Measurements from ENCODE around the gene GLDC.

The GLDC gene

GRCh38 chr9:6677803-6678202 lies 32.3 kb upstream of the GLDC start:
- Histone ChIP-seq H3K36me3 (ENCODE audit: control insufficient read depth in 2 of 2, insufficient read depth in 2 of 2, low read length in 2 of 2) (no peaks in the 10 kb centered on the region), H3K9ac (ENCODE audit: low read length in 2 of 2) (no peak overlapping the region), H3K27ac (ENCODE audit: low read length) (no peak overlapping the region), H3K9me3 (ENCODE audit: control insufficient read depth in 2 of 2, low read length in 2 of 2) (no peaks in the 10 kb centered on the region), H3K4me3 (ENCODE audit: low read length in 2 of 2) (no peak overlapping the region), H3K27me3 (ENCODE audit: control insufficient read depth in 1 of 2, insufficient read depth in 2 of 2, low read length in 2 of 2) (no peaks in the 10 kb centered on the region), H3K4me1 (ENCODE audit: control insufficient read depth, insufficient read depth, low read length) (peaks cover 6% of the 10 kb centered on the region)

- no peak overlapping the region for H3K9ac ChIP-seq (ENCODE audit: low read length in 2 of 2)
- no peaks in the 10 kb centered on the region for H3K27me3 ChIP-seq (ENCODE audit: control insufficient read depth in 1 of 2, insufficient read depth in 2 of 2, low read length in 2 of 2)
- no peak overlapping the region for H3K4me3 ChIP-seq (ENCODE audit: low read length in 2 of 2)
- peaks cover 2% of the 10 kb centered on the region for H3K4me1 ChIP-seq (ENCODE audit: control insufficient read depth, insufficient read depth, low read length)
- no peaks in the 10 kb centered on the region for H3K36me3 ChIP-seq (ENCODE audit: control insufficient read depth in 2 of 2, insufficient read depth in 2 of 2, low read length in 2 of 2)
- no peak overlapping the region for H3K27ac ChIP-seq (ENCODE audit: low read length)
- no peaks in the 10 kb centered on the region for H3K9me3 ChIP-seq (ENCODE audit: control insufficient read depth in 2 of 2, low read length in 2 of 2)
Observed at GRCh38 chr9:6676254-6676921, 30.9 kb upstream of the GLDC start.

GRCh38 chr9:6675268-6675667 lies 29.7 kb upstream of the GLDC start:
- H3K9ac ChIP-seq (ENCODE audit: low read length in 2 of 2) = no peak overlapping the region
- no peak overlapping the region for H3K4me3 ChIP-seq (ENCODE audit: low read length in 2 of 2)
- H3K36me3 ChIP-seq (ENCODE audit: control insufficient read depth in 2 of 2, insufficient read depth in 2 of 2, low read length in 2 of 2) = no peaks in the 10 kb centered on the region
- H3K4me1 ChIP-seq (ENCODE audit: control insufficient read depth, insufficient read depth, low read length) = no peaks in the 10 kb centered on the region
- no peaks in the 10 kb centered on the region for H3K9me3 ChIP-seq (ENCODE audit: control insufficient read depth in 2 of 2, low read length in 2 of 2)
- H3K27ac ChIP-seq (ENCODE audit: low read length) = no peak overlapping the region
- no peaks in the 10 kb centered on the region for H3K27me3 ChIP-seq (ENCODE audit: control insufficient read depth in 1 of 2, insufficient read depth in 2 of 2, low read length in 2 of 2)

GRCh38 chr9:6673326-6674025 lies 27.9 kb upstream of the GLDC start:
- H3K9me3 ChIP-seq (ENCODE audit: control insufficient read depth in 2 of 2, low read length in 2 of 2) = no peaks in the 10 kb centered on the region
- H3K27ac ChIP-seq (ENCODE audit: low read length) = no peak overlapping the region
- no peak overlapping the region for H3K9ac ChIP-seq (ENCODE audit: low read length in 2 of 2)
- no peak overlapping the region for H3K4me3 ChIP-seq (ENCODE audit: low read length in 2 of 2)
- H3K27me3 ChIP-seq (ENCODE audit: control insufficient read depth in 1 of 2, insufficient read depth in 2 of 2, low read length in 2 of 2) = no peaks in the 10 kb centered on the region
- no peaks in the 10 kb centered on the region for H3K36me3 ChIP-seq (ENCODE audit: control insufficient read depth in 2 of 2, insufficient read depth in 2 of 2, low read length in 2 of 2)
- H3K4me1 ChIP-seq (ENCODE audit: control insufficient read depth, insufficient read depth, low read length) = no peaks in the 10 kb centered on the region

- Histone ChIP-seq H3K27ac (ENCODE audit: low read length) (no peak overlapping the region), H3K4me3 (ENCODE audit: low read length in 2 of 2) (no peak overlapping the region), H3K9me3 (ENCODE audit: control insufficient read depth in 2 of 2, low read length in 2 of 2) (no peaks in the 10 kb centered on the region), H3K9ac (ENCODE audit: low read length in 2 of 2) (no peak overlapping the region), H3K4me1 (ENCODE audit: control insufficient read depth, insufficient read depth, low read length) (no peaks in the 10 kb centered on the region), H3K27me3 (ENCODE audit: control insufficient read depth in 1 of 2, insufficient read depth in 2 of 2, low read length in 2 of 2) (no peaks in the 10 kb centered on the region), H3K36me3 (ENCODE audit: control insufficient read depth in 2 of 2, insufficient read depth in 2 of 2, low read length in 2 of 2) (no peaks in the 10 kb centered on the region)
Observed at GRCh38 chr9:6672118-6672517, 26.6 kb upstream of the GLDC start.

GRCh38 chr9:6671416-6671815 lies 25.9 kb upstream of the GLDC start:
- Histone ChIP-seq H3K4me3 (ENCODE audit: low read length in 2 of 2) (no peak overlapping the region), H3K4me1 (ENCODE audit: control insufficient read depth, insufficient read depth, low read length) (no peaks in the 10 kb centered on the region), H3K36me3 (ENCODE audit: control insufficient read depth in 2 of 2, insufficient read depth in 2 of 2, low read length in 2 of 2) (no peaks in the 10 kb centered on the region), H3K27ac (ENCODE audit: low read length) (no peak overlapping the region), H3K9me3 (ENCODE audit: control insufficient read depth in 2 of 2, low read length in 2 of 2) (no peaks in the 10 kb centered on the region), H3K27me3 (ENCODE audit: control insufficient read depth in 1 of 2, insufficient read depth in 2 of 2, low read length in 2 of 2) (no peaks in the 10 kb centered on the region), H3K9ac (ENCODE audit: low read length in 2 of 2) (no peak overlapping the region)

GRCh38 chr9:6669881-6670280 lies 24.4 kb upstream of the GLDC start:
- Histone ChIP-seq H3K4me1 (ENCODE audit: control insufficient read depth, insufficient read depth, low read length) (no peaks in the 10 kb centered on the region), H3K9me3 (ENCODE audit: control insufficient read depth in 2 of 2, low read length in 2 of 2) (no peaks in the 10 kb centered on the region), H3K27ac (ENCODE audit: low read length) (no peak overlapping the region), H3K9ac (ENCODE audit: low read length in 2 of 2) (no peak overlapping the region), H3K4me3 (ENCODE audit: low read length in 2 of 2) (no peak overlapping the region), H3K27me3 (ENCODE audit: control insufficient read depth in 1 of 2, insufficient read depth in 2 of 2, low read length in 2 of 2) (no peaks in the 10 kb centered on the region), H3K36me3 (ENCODE audit: control insufficient read depth in 2 of 2, insufficient read depth in 2 of 2, low read length in 2 of 2) (no peaks in the 10 kb centered on the region)

GRCh38 chr9:6667633-6668280 lies 22.2 kb upstream of the GLDC start:
- H3K9me3 ChIP-seq (ENCODE audit: control insufficient read depth in 2 of 2, low read length in 2 of 2) = no peaks in the 10 kb centered on the region
- H3K4me3 ChIP-seq (ENCODE audit: low read length in 2 of 2) = no peak overlapping the region
- no peaks in the 10 kb centered on the region for H3K4me1 ChIP-seq (ENCODE audit: control insufficient read depth, insufficient read depth, low read length)
- no peaks in the 10 kb centered on the region for H3K27me3 ChIP-seq (ENCODE audit: control insufficient read depth in 1 of 2, insufficient read depth in 2 of 2, low read length in 2 of 2)
- no peaks in the 10 kb centered on the region for H3K36me3 ChIP-seq (ENCODE audit: control insufficient read depth in 2 of 2, insufficient read depth in 2 of 2, low read length in 2 of 2)
- H3K9ac ChIP-seq (ENCODE audit: low read length in 2 of 2) = no peak overlapping the region
- no peak overlapping the region for H3K27ac ChIP-seq (ENCODE audit: low read length)

- Histone ChIP-seq H3K36me3 (ENCODE audit: control insufficient read depth in 2 of 2, insufficient read depth in 2 of 2, low read length in 2 of 2) (no peaks in the 10 kb centered on the region), H3K9me3 (ENCODE audit: control insufficient read depth in 2 of 2, low read length in 2 of 2) (no peaks in the 10 kb centered on the region), H3K27me3 (ENCODE audit: control insufficient read depth in 1 of 2, insufficient read depth in 2 of 2, low read length in 2 of 2) (no peaks in the 10 kb centered on the region), H3K4me3 (ENCODE audit: low read length in 2 of 2) (no peak overlapping the region), H3K4me1 (ENCODE audit: control insufficient read depth, insufficient read depth, low read length) (no peaks in the 10 kb centered on the region), H3K27ac (ENCODE audit: low read length) (no peak overlapping the region), H3K9ac (ENCODE audit: low read length in 2 of 2) (no peak overlapping the region)
Observed at GRCh38 chr9:6667080-6667479, 21.6 kb upstream of the GLDC start.

- no peaks in the 10 kb centered on the region for H3K27me3 ChIP-seq (ENCODE audit: control insufficient read depth in 1 of 2, insufficient read depth in 2 of 2, low read length in 2 of 2)
- H3K4me3 ChIP-seq (ENCODE audit: low read length in 2 of 2) = no peak overlapping the region
- no peaks in the 10 kb centered on the region for H3K4me1 ChIP-seq (ENCODE audit: control insufficient read depth, insufficient read depth, low read length)
- no peaks in the 10 kb centered on the region for H3K9me3 ChIP-seq (ENCODE audit: control insufficient read depth in 2 of 2, low read length in 2 of 2)
- no peaks in the 10 kb centered on the region for H3K36me3 ChIP-seq (ENCODE audit: control insufficient read depth in 2 of 2, insufficient read depth in 2 of 2, low read length in 2 of 2)
- no peak overlapping the region for H3K9ac ChIP-seq (ENCODE audit: low read length in 2 of 2)
- no peak overlapping the region for H3K27ac ChIP-seq (ENCODE audit: low read length)
Observed at GRCh38 chr9:6665628-6666027, 20.1 kb upstream of the GLDC start.

GRCh38 chr9:6664204-6664680 lies 18.7 kb upstream of the GLDC start:
- no peaks in the 10 kb centered on the region for H3K36me3 ChIP-seq (ENCODE audit: control insufficient read depth in 2 of 2, insufficient read depth in 2 of 2, low read length in 2 of 2)
- H3K9me3 ChIP-seq (ENCODE audit: control insufficient read depth in 2 of 2, low read length in 2 of 2) = no peaks in the 10 kb centered on the region
- no peak overlapping the region for H3K4me3 ChIP-seq (ENCODE audit: low read length in 2 of 2)
- H3K9ac ChIP-seq (ENCODE audit: low read length in 2 of 2) = no peak overlapping the region
- H3K4me1 ChIP-seq (ENCODE audit: control insufficient read depth, insufficient read depth, low read length) = no peaks in the 10 kb centered on the region
- no peaks in the 10 kb centered on the region for H3K27me3 ChIP-seq (ENCODE audit: control insufficient read depth in 1 of 2, insufficient read depth in 2 of 2, low read length in 2 of 2)
- H3K27ac ChIP-seq (ENCODE audit: low read length) = no peak overlapping the region
